Neural crest cell (in vitro differentiated cells): ENCODE measurements around the gene HOXA11. TPM values are rescaled to one million over a fixed set of nuclear protein-coding genes. Genes with fewer than 3 reads are reported as not detected.

Experiments
- DNase-seq: peaks from one replicate; pipeline ENCODE4 v3.0.0; 2021; ENCODE audit warnings: low read depth, mixed read lengths, low spot score
- H3K27ac Mint-ChIP-seq: one replicate; pipeline ENCODE4 v1.8.0; 2021; ENCODE audit warnings: mild to moderate bottlenecking, mixed read lengths; ENCODE audit not compliant: unreplicated experiment
- H3K27me3 Mint-ChIP-seq: 2 replicates; pipeline ENCODE4 v1.8.0; 2021; ENCODE audit warnings: low read depth, mild to moderate bottlenecking, mixed read lengths
- H3K36me3 Mint-ChIP-seq: 2 replicates; pipeline ENCODE4 v1.8.0; 2021; ENCODE audit warnings: low read depth, mild to moderate bottlenecking, mixed read lengths
- H3K4me1 Mint-ChIP-seq: 2 replicates; pipeline ENCODE4 v1.8.0; 2021; ENCODE audit warnings: mixed read lengths
- H3K4me3 Mint-ChIP-seq: one replicate; pipeline ENCODE4 v1.8.0; 2021; ENCODE audit warnings: mild to moderate bottlenecking, mixed read lengths
- H3K9me3 Mint-ChIP-seq: 2 replicates; pipeline ENCODE4 v1.8.0; 2021; ENCODE audit warnings: mixed read lengths
- total RNA-seq: library from RNA; stranded (reverse); gene quantifications from 2 replicates; pipeline ENCODE4 v1.2.1, GENCODE V29; 2021
- TF ChIP-seq, protein P1 (sequence below): fragments of 200-600 bp; sonication (generic); conservative IDR thresholded peaks from 2 replicates; pipeline ENCODE4 v1.5.0; 2021; ENCODE audit warnings: antibody characterized with exemption, mild to moderate bottlenecking

Gene HOXA11
- total RNA-seq, 1 donor from 2014 or later, result not detected

DNA sequence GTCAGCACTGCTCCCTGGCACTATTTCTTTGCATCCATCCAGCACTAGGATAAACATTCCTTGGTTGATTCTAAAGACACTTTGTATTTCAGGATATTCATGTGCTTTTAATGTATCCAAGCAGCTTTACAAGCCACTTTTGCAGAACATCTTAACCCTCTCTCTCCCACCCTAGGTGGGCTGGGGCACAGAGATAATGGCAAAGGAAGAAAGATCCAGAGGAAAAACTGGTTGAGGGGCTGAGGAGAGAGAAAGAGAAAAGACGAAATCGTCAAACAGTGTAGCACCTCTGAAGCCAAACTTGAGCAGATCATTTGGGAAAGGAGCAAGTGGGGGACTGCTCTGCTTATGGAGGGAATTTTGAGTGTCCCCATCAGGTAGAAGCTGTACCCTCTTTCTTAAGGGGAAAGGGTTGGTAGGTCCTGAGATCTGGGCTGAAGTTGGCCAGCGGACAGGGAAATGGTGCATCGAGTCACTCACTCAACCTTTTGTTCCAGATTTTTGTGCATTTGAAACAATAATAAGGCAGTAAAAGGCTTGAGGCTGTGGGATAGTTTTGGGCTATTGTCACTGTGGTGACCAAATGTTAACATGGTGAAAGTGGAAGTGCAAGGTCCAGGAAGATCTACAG is 19.0 kb upstream of the HOXA11 start:
- Mint-ChIP-seq H3K27ac (no peak overlapping the region), H3K9me3 (no peaks in the 10 kb centered on the region), H3K36me3 (peaks cover 4% of the 10 kb centered on the region), H3K4me1 (peaks cover 7% of the 10 kb centered on the region), H3K4me3 (peak overlapping the region; percentile 8), H3K27me3 (peaks cover 95% of the 10 kb centered on the region)
- DNase-seq, result no peak
- TF ChIP-seq, protein P1, sequence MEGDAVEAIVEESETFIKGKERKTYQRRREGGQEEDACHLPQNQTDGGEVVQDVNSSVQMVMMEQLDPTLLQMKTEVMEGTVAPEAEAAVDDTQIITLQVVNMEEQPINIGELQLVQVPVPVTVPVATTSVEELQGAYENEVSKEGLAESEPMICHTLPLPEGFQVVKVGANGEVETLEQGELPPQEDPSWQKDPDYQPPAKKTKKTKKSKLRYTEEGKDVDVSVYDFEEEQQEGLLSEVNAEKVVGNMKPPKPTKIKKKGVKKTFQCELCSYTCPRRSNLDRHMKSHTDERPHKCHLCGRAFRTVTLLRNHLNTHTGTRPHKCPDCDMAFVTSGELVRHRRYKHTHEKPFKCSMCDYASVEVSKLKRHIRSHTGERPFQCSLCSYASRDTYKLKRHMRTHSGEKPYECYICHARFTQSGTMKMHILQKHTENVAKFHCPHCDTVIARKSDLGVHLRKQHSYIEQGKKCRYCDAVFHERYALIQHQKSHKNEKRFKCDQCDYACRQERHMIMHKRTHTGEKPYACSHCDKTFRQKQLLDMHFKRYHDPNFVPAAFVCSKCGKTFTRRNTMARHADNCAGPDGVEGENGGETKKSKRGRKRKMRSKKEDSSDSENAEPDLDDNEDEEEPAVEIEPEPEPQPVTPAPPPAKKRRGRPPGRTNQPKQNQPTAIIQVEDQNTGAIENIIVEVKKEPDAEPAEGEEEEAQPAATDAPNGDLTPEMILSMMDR, result no peak

DNA sequence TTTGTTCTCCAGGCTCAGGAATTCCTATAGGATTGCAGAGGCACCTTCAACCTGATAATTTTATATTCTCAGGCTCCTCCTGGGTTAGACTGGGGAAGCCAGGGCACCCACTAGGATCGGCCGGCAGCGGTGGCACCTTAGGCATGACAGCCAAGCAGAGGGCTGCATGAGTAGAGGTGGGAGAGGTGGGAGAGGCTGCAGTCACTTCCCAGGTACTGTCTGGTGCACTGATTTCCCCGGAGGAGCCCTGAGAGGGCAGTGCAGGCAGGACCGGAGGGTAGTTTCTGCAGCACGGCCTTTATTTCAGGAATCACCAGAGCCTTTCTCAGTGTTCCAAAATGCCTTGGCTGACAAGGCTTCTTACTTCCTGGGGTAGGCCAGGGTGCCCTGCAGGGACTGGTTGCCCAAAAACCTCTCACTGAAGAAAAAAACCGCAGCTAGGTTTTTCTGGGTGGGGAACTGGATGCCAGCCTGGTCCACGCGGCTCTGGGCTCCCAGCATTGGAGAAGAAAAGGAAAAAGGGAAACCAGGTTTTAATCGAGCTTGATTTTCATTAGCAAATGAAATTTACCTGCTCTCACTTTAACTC is 18.4 kb upstream of the HOXA11 start:
- H3K27me3 Mint-ChIP-seq, result peaks cover 95% of the 10 kb centered on the region
- no peaks in the 10 kb centered on the region for H3K9me3 Mint-ChIP-seq
- TF ChIP-seq, protein P1, result no peak
- no peak overlapping the region for H3K27ac Mint-ChIP-seq
- peaks cover 4% of the 10 kb centered on the region for H3K36me3 Mint-ChIP-seq
- H3K4me3 Mint-ChIP-seq, result peak overlapping the region; percentile 12
- peaks cover 7% of the 10 kb centered on the region for H3K4me1 Mint-ChIP-seq
- no peak for DNase-seq

DNA sequence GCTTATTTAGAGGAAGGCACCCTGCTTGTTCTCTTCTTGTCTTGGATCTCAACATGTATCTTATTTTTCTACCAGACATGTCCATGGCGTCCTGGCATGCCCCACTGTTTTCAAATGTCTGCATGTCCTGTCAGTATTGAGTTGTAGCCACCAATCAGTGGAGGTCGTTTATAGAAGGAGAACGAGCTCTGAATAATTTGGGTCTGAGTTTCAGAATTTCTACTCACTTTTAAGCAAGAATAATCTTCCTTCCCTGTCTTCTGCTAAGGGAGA is 17.8 kb upstream of the HOXA11 start:
- H3K36me3 Mint-ChIP-seq, result peaks cover 4% of the 10 kb centered on the region
- no peak overlapping the region for H3K27ac Mint-ChIP-seq
- no peak for DNase-seq
- peaks cover 7% of the 10 kb centered on the region for H3K4me1 Mint-ChIP-seq
- H3K4me3 Mint-ChIP-seq, result peak overlapping the region; percentile 12
- H3K9me3 Mint-ChIP-seq, result no peaks in the 10 kb centered on the region
- peaks cover 95% of the 10 kb centered on the region for H3K27me3 Mint-ChIP-seq
- TF ChIP-seq, protein P1, result no peak

DNA sequence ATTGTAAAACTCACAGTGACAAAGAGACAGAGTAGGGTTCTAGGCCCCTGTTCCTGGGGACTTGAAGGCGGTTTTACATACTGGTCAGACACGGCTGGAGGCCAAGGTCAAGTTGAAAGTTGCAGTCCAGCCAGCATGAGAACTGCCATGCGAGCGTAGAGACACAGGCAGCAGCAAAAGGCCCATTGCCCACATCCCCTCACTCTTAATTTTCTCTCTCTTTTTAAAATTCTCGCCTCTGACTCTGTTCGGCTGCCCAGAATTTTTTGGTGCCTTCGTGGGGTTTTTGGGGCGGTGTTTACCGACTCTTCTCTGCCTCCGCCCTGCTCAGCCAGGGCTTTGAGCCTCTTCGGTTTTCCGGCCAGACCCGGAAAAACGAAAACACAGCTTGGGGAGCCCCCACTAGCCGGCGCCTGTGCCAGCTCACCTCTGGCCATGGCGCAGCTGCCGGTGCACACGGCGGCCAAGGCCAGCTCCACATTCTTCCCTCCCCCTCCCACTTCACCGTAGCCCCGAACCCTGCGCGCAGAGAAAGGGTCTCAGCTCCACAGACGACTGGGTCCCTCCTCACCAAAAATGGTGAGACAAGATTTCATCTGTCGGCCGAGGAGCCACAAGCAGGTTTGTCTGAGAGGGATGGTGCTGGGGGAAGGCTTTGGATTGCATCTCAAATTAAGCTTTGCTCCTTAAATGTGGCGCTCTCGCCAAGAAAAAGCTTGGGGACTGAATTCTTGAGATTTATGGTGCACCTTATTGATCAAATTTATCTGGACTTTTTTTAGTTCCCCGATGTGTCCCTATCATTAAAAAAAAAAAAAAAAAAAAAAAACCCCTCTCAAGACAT is 17.2 kb upstream of the HOXA11 start:
- TF ChIP-seq, protein P1, result no peak
- peaks cover 7% of the 10 kb centered on the region for H3K4me1 Mint-ChIP-seq
- no peak overlapping the region for H3K27ac Mint-ChIP-seq
- no peak for DNase-seq
- peaks cover 95% of the 10 kb centered on the region for H3K27me3 Mint-ChIP-seq
- no peaks in the 10 kb centered on the region for H3K9me3 Mint-ChIP-seq
- peaks cover 4% of the 10 kb centered on the region for H3K36me3 Mint-ChIP-seq
- H3K4me3 Mint-ChIP-seq, result peak overlapping the region; percentile 52

DNA sequence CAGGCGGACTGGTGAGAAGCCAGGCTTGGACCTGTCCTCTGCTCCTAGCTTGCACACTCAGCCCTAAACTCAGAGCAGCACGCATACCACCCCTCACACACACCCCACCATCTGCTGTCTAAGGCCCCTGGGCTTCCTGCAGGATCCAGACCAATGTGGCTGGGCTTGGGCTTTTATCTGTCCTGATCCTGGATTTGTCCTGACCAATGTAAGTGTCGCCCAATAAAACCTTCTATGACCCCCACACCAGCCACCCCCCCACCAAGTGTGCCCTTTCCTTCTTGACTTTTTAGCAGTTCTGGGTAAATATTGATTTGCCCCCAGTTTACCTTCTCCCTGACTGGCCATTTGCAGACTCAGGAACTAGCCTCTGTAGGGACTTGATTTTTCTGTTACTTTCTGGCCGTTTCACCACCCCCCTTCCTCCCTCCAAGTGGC is 16.6 kb upstream of the HOXA11 start:
- Mint-ChIP-seq H3K27ac (no peak overlapping the region), H3K27me3 (peaks cover 95% of the 10 kb centered on the region), H3K4me3 (peak overlapping the region; percentile 52), H3K36me3 (peaks cover 4% of the 10 kb centered on the region), H3K9me3 (no peaks in the 10 kb centered on the region), H3K4me1 (peaks cover 7% of the 10 kb centered on the region)
- no peak for DNase-seq
- TF ChIP-seq, protein P1, result no peak
